ENCODE data around the gene HMBS.

Gene HMBS

GRCh38 chr11:119047205-119047604, 37.5 kb upstream of the HMBS start:
- Histone ChIP-seq H4K20me1 (ENCODE audit: low read depth, low read length) (no peaks in the 10 kb centered on the region), H3K79me2 (ENCODE audit: insufficient read depth, low read length) (no peaks in the 10 kb centered on the region), H3K4me2 (ENCODE audit: low read depth, low read length, poor library complexity, severe bottlenecking) (no peak overlapping the region), H3K9ac (ENCODE audit: low read length) (no peak overlapping the region), H3K4me3 (ENCODE audit: insufficient read depth, low read length, poor library complexity, severe bottlenecking) (no peak overlapping the region), H3K27me3 (ENCODE audit: low read length) (no peaks in the 10 kb centered on the region), H3K9me2 (replicated peaks; ENCODE audit: insufficient read depth, low read length) (no peaks in the 10 kb centered on the region), H3K27ac (ENCODE audit: low read depth, low read length) (no peak overlapping the region), H3K36me3 (ENCODE audit: low read length) (0 out of 2 replicates have a peak, but pooled peaks cover 2% of the 10 kb centered on the region), H2AFZ (ENCODE audit: low read depth, low read length, severe bottlenecking) (no peak overlapping the region), H3K9me3 (ENCODE audit: insufficient read depth, low read length) (no peaks in the 10 kb centered on the region), H3F3A (ENCODE audit: insufficient read depth) (peaks cover 3% of the 10 kb centered on the region; the same call in 1 of the 2 replicates)
- no peak for TF ChIP-seq EZH2phosphoT487 (conservative IDR thresholded peaks at IDR 0.05; ENCODE audit: low read length)
- no peak for TF ChIP-seq CTCF (IDR thresholded peaks at IDR 0.05; ENCODE audit: insufficient read depth, low read length, poor library complexity, severe bottlenecking)

GRCh38 chr11:119048644-119049043, 36.0 kb upstream of the HMBS start:
- no peak for TF ChIP-seq CTCF (IDR thresholded peaks at IDR 0.05; ENCODE audit: insufficient read depth, low read length, poor library complexity, severe bottlenecking)
- no peak for TF ChIP-seq EZH2phosphoT487 (conservative IDR thresholded peaks at IDR 0.05; ENCODE audit: low read length)
- no peak overlapping the region for H3K9ac ChIP-seq (ENCODE audit: low read length)
- no peak overlapping the region for H2AFZ ChIP-seq (ENCODE audit: low read depth, low read length, severe bottlenecking)
- H3K27me3 ChIP-seq (ENCODE audit: low read length) = no peaks in the 10 kb centered on the region
- no peak overlapping the region for H3K4me3 ChIP-seq (ENCODE audit: insufficient read depth, low read length, poor library complexity, severe bottlenecking)
- no peaks in the 10 kb centered on the region for H3K79me2 ChIP-seq (ENCODE audit: insufficient read depth, low read length)
- H3K9me3 ChIP-seq (ENCODE audit: insufficient read depth, low read length) = no peaks in the 10 kb centered on the region
- no peaks in the 10 kb centered on the region for H4K20me1 ChIP-seq (ENCODE audit: low read depth, low read length)
- no peak overlapping the region for H3K4me2 ChIP-seq (ENCODE audit: low read depth, low read length, poor library complexity, severe bottlenecking)
- H3F3A ChIP-seq (ENCODE audit: insufficient read depth) = no peaks in the 10 kb centered on the region; the same call in 1 of the 2 replicates
- no peaks in the 10 kb centered on the region for H3K9me2 ChIP-seq (replicated peaks; ENCODE audit: insufficient read depth, low read length)
- H3K27ac ChIP-seq (ENCODE audit: low read depth, low read length) = no peak overlapping the region
- 0 out of 2 replicates have a peak, but pooled peaks cover 2% of the 10 kb centered on the region for H3K36me3 ChIP-seq (ENCODE audit: low read length)

GRCh38 chr11:119049081-119049480, 35.6 kb upstream of the HMBS start:
- Histone ChIP-seq H3K36me3 (ENCODE audit: low read length) (0 out of 2 replicates have a peak, but pooled peaks cover 2% of the 10 kb centered on the region), H3K79me2 (ENCODE audit: insufficient read depth, low read length) (no peaks in the 10 kb centered on the region), H3K9me3 (ENCODE audit: insufficient read depth, low read length) (no peaks in the 10 kb centered on the region), H3K4me3 (ENCODE audit: insufficient read depth, low read length, poor library complexity, severe bottlenecking) (no peak overlapping the region), H3K9me2 (replicated peaks; ENCODE audit: insufficient read depth, low read length) (no peaks in the 10 kb centered on the region), H3K27ac (ENCODE audit: low read depth, low read length) (no peak overlapping the region), H3F3A (ENCODE audit: insufficient read depth) (no peaks in the 10 kb centered on the region), H3K27me3 (ENCODE audit: low read length) (no peaks in the 10 kb centered on the region), H3K4me2 (ENCODE audit: low read depth, low read length, poor library complexity, severe bottlenecking) (no peak overlapping the region), H4K20me1 (ENCODE audit: low read depth, low read length) (no peaks in the 10 kb centered on the region), H3K9ac (ENCODE audit: low read length) (no peak overlapping the region), H2AFZ (ENCODE audit: low read depth, low read length, severe bottlenecking) (no peak overlapping the region)
- TF ChIP-seq EZH2phosphoT487 (conservative IDR thresholded peaks at IDR 0.05; ENCODE audit: low read length) = no peak
- TF ChIP-seq CTCF (IDR thresholded peaks at IDR 0.05; ENCODE audit: insufficient read depth, low read length, poor library complexity, severe bottlenecking) = no peak
